Mesendoderm (in vitro differentiated cells): ENCODE data around the gene STRN3.
"Not testable (repeated sequence)": the region's sequence is repeated elsewhere in the genome, so short reads cannot be mapped to it uniquely, and the experiment has no call there.

Experiments used
- DNase-seq: peaks from one replicate; pipeline ENCODE4 v3.0.0; 2013
- H2AK5ac ChIP-seq: 2 replicates; pipeline ENCODE4 v1.6.1; 2013; ENCODE audit warnings: low read length, inconsistent platforms
- H2BK120ac ChIP-seq: 2 replicates; pipeline ENCODE4 v1.6.1; 2013; ENCODE audit warnings: low read depth, mild to moderate bottlenecking, low read length, moderate library complexity, mixed read lengths
- H2BK15ac ChIP-seq: replicated peaks from 2 replicates; pipeline ENCODE4 v1.6.1; 2013; ENCODE audit warnings: low read depth, mild to moderate bottlenecking, moderate library complexity
- H2BK5ac ChIP-seq: 2 replicates; pipeline ENCODE4 v1.6.1; 2013; ENCODE audit warnings: low read length, inconsistent platforms
- H3K18ac ChIP-seq: 2 replicates; pipeline ENCODE4 v1.6.1; 2013; ENCODE audit warnings: mild to moderate bottlenecking, low read length, mixed read lengths
- H3K23ac ChIP-seq: one replicate; pipeline ENCODE4 v1.6.1; 2013; ENCODE audit warnings: low read length
- H3K27ac ChIP-seq: 2 replicates; pipeline ENCODE4 v1.5.1; 2013; ENCODE audit warnings: low read depth, mild to moderate bottlenecking, inconsistent platforms, low read length, moderate library complexity
- H3K27me3 ChIP-seq: 2 replicates; pipeline ENCODE4 v1.6.1; 2013; ENCODE audit warnings: low read length, control low read depth, mild to moderate bottlenecking, inconsistent platforms; ENCODE audit not compliant: insufficient read depth, poor library complexity
- H3K36me3 ChIP-seq: 2 replicates; pipeline ENCODE4 v1.6.1; 2013; ENCODE audit warnings: low read length, inconsistent platforms; ENCODE audit not compliant: control insufficient read depth, insufficient read depth
- H3K4ac ChIP-seq: one replicate; pipeline ENCODE4 v1.6.1; 2013; ENCODE audit warnings: low read depth, mild to moderate bottlenecking, low read length, moderate library complexity
- H3K4me1 ChIP-seq: 2 replicates; pipeline ENCODE4 v1.6.1; 2013; ENCODE audit warnings: low read depth, low read length, inconsistent platforms; ENCODE audit not compliant: control insufficient read depth
- H3K4me2 ChIP-seq: 2 replicates; pipeline ENCODE4 v1.6.1; 2013; ENCODE audit warnings: low read length
- H3K4me3 ChIP-seq: 2 replicates; pipeline ENCODE4 v1.5.1; 2013; ENCODE audit warnings: mild to moderate bottlenecking, low read length
- H3K56ac ChIP-seq: one replicate; pipeline ENCODE4 v1.6.1; 2013; ENCODE audit warnings: low read length
- H3K79me1 ChIP-seq: 2 replicates; pipeline ENCODE4 v1.6.1; 2013; ENCODE audit warnings: low read length, inconsistent platforms
- H3K79me2 ChIP-seq: 2 replicates; pipeline ENCODE4 v1.6.1; 2013; ENCODE audit warnings: mild to moderate bottlenecking, low read length; ENCODE audit not compliant: control insufficient read depth, insufficient read depth
- H3K9ac ChIP-seq: 2 replicates; pipeline ENCODE4 v1.6.1; 2013; ENCODE audit warnings: low read length, inconsistent platforms
- H4K5ac ChIP-seq: one replicate; pipeline ENCODE4 v1.6.1; 2013; ENCODE audit warnings: low read length
- H4K8ac ChIP-seq: one replicate; pipeline ENCODE4 v1.6.1; 2013; ENCODE audit warnings: low read depth, mild to moderate bottlenecking, control low read depth, low read length, moderate library complexity
- WGBS: extraction: QIAGEN DNeasy Blood & Tissue Kit; methylation state at CpG from one replicate; pipeline ENCODE4 v1.1.7; 2013; ENCODE audit warnings: low lambda C conversion rate, missing lambda C conversion rate; ENCODE audit not compliant: insufficient coverage; ENCODE audit errors: extremely low coverage; 5-methylcytosine and 5-hydroxymethylcytosine counted together

STRN3 gene

DNA sequence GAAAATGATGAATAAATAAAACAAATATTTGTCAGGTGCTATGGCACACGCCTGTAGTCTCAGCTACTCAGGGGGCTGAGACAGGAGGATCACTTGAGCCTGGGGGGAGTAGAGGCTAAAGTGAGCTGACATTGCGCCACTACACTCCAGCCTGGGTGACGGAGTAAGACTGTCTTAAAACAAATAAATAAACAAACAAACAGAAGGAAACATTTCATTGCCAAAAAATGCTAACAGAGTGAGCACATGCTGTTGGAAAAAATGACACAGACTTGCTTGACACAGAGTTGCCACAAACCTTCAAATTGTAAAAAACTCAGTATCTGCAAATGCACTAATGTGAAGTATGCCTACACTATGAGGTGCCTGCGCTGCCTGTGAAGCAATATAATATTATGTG is 51.6 kb downstream of the STRN3 start:
- no peak overlapping the region for H3K9ac ChIP-seq
- no peak overlapping the region for H3K56ac ChIP-seq
- no peak overlapping the region for H2BK5ac ChIP-seq
- no peak overlapping the region for H4K8ac ChIP-seq
- H3K79me2 ChIP-seq = peaks cover 68% of the 10 kb centered on the region
- H3K79me1 ChIP-seq = peaks cover 5% of the 10 kb centered on the region
- H2AK5ac ChIP-seq = no peak overlapping the region
- H2BK120ac ChIP-seq = no peak overlapping the region
- no peak overlapping the region for H4K5ac ChIP-seq
- no peak overlapping the region for H3K23ac ChIP-seq
- no peak overlapping the region for H3K4me2 ChIP-seq
- H3K36me3 ChIP-seq = no peaks in the 10 kb centered on the region
- H3K27me3 ChIP-seq = no peaks in the 10 kb centered on the region
- H3K18ac ChIP-seq = no peak overlapping the region
- no peak overlapping the region for H2BK15ac ChIP-seq
- peaks cover 2% of the 10 kb centered on the region for H3K4me1 ChIP-seq
- no peak overlapping the region for H3K4me3 ChIP-seq
- DNase-seq = no peak
- WGBS = no CpG with 5 or more reads among the region's 4 CpGs
- H3K27ac ChIP-seq = no peak overlapping the region
- H3K4ac ChIP-seq = no peak overlapping the region

DNA sequence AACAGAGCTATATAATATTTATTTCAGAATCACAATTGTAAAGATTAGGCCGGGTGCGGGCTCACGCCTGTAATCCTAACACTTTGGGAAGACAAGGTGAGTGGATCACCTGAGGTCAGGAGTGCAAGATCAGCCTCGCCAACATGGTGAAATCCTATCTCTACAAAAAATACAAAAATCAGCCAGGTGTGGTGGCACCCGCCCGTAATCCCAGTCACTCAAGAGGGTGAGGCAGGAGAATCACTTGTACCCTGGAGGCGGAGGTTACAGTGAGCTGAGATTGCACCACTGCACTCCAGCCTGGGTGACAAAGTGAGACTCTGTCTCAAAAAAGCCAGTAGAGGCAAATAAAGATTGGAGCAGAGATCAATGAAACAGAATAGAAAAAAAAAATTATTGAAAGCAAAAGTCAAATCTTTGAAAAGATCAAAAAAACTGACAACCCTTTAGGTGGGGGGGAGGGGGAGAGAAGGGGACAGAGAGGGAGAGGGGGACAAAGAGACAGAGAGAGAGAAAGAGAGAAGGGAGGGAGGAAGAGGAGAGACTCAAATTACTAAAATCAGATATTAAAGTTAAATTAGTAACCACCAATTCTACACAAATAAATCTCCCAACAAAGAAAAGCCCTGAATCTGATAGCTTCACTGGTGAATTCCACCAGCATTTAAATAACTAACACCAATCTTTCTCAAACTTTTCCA is 53.1 kb downstream of the STRN3 start:
- Histone ChIP-seq H2AK5ac (no peak overlapping the region), H3K79me1 (peaks cover 5% of the 10 kb centered on the region), H3K79me2 (peaks cover 64% of the 10 kb centered on the region), H3K4me2 (no peak overlapping the region), H4K8ac (no peak overlapping the region), H2BK120ac (no peak overlapping the region), H3K56ac (no peak overlapping the region), H3K23ac (no peak overlapping the region), H2BK15ac (no peak overlapping the region), H3K36me3 (no peaks in the 10 kb centered on the region), H3K4me3 (no peak overlapping the region), H3K27me3 (no peaks in the 10 kb centered on the region), H3K4ac (no peak overlapping the region), H2BK5ac (no peak overlapping the region), H3K4me1 (peaks cover 2% of the 10 kb centered on the region), H4K5ac (no peak overlapping the region), H3K9ac (no peak overlapping the region), H3K18ac (no peak overlapping the region), H3K27ac (no peak overlapping the region)
- WGBS = no CpG with 5 or more reads among the region's 7 CpGs
- DNase-seq = no peak

DNA sequence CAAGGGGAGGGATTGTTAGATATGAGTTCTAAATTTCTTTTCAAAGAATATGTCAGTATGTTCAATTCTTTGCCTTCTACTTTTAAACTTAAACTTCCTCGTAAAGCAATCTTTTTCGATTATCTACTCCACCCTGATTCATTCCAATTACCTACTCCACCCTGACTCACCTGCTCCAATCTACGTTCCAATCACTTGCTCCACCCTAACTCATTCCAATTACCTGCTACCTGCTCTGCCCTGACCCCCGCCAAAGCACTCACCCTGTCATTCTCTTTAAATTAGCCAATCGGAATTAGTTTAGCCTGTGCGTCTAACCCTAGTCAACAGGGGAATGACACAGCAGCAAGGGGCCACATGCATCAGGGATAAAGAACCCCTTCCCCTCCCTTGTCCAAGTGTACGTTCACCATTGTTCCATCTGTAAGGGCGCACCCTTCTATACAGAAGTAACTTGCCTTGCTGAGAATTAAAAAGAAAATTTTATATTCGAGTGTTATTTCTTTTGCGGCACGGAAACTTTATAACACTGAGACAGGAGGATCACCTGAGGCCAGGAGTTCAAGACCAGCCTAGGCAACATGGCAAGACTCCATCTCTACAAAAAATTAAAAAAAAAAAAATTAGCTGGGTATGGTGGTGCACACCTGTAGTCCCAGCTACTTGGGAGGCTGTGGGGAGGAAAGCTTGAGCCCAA is 54.0 kb downstream of the STRN3 start:
- H2BK5ac ChIP-seq, H3K9ac ChIP-seq, H2AK5ac ChIP-seq, H4K5ac ChIP-seq, H3K27ac ChIP-seq, H3K4me1 ChIP-seq, H3K4ac ChIP-seq, H3K4me2 ChIP-seq, H3K36me3 ChIP-seq, H2BK120ac ChIP-seq, H3K23ac ChIP-seq, DNase-seq, H3K4me3 ChIP-seq, H3K56ac ChIP-seq, H3K79me1 ChIP-seq, H3K27me3 ChIP-seq, H4K8ac ChIP-seq, H3K18ac ChIP-seq, H2BK15ac ChIP-seq: not testable (repeated sequence)
- peaks cover 62% of the 10 kb centered on the region for H3K79me2 ChIP-seq
- WGBS = no CpG with 5 or more reads among the region's 11 CpGs

DNA sequence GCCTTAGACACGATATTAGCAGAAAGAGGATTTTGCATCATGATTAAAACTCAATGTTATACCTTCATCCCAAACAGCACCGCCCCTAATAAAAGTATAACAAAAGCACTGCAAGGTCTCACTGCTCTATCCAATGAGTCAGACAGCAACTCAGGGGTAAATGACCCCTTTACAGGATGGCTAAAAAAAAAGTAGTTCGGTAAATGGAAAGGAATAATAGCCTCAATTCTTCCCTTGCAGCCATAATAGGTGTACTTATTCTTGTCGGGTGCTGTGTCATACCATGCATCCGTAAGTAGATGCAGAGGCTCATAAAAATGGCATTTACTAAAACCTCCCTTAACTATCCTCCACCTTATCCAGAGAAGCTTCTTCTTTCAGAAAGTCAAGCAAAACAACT is 54.6 kb downstream of the STRN3 start:
- no peak overlapping the region for H3K56ac ChIP-seq
- peaks cover 5% of the 10 kb centered on the region for H3K79me1 ChIP-seq
- peaks cover 2% of the 10 kb centered on the region for H3K4me1 ChIP-seq
- H2BK120ac ChIP-seq = no peak overlapping the region
- H2BK15ac ChIP-seq = no peak overlapping the region
- no peaks in the 10 kb centered on the region for H3K36me3 ChIP-seq
- H4K5ac ChIP-seq = no peak overlapping the region
- no peak overlapping the region for H2BK5ac ChIP-seq
- H3K4me3 ChIP-seq = no peak overlapping the region
- H4K8ac ChIP-seq = no peak overlapping the region
- no peak overlapping the region for H3K23ac ChIP-seq
- no peaks in the 10 kb centered on the region for H3K27me3 ChIP-seq
- H3K79me2 ChIP-seq = peaks cover 61% of the 10 kb centered on the region
- H3K9ac ChIP-seq = no peak overlapping the region
- DNase-seq = no peak
- no peak overlapping the region for H3K18ac ChIP-seq
- WGBS = no CpG with 5 or more reads among the region's 5 CpGs
- H3K4me2 ChIP-seq = no peak overlapping the region
- H3K27ac ChIP-seq = no peak overlapping the region
- H3K4ac ChIP-seq = no peak overlapping the region
- no peak overlapping the region for H2AK5ac ChIP-seq

DNA sequence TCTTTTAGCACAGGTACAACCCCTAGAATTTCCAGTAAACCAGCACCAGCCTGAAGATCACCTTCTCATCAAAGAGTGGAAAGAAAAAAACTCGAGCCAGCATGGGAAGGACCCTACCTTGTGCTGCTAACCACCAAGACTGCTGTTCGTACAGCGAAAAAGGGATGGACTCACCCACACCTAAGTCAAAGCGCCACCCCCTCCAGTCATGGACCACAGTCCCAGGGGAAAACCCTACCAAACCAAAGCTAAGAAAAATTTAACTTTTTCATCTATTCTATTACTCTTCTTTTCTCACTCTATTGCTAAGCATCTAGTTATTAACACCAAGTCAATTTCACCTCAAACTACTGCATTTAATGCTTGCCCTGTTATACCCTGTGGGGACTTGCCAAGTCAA is 56.4 kb downstream of the STRN3 start:
- not testable (repeated sequence) for H4K8ac ChIP-seq, H3K27me3 ChIP-seq, H3K23ac ChIP-seq, H3K36me3 ChIP-seq, H3K27ac ChIP-seq, H2BK5ac ChIP-seq, H3K56ac ChIP-seq, H3K18ac ChIP-seq, H2BK15ac ChIP-seq, H2AK5ac ChIP-seq, H3K4me1 ChIP-seq, H3K9ac ChIP-seq, DNase-seq, H3K4me2 ChIP-seq, H4K5ac ChIP-seq, H3K4me3 ChIP-seq, H3K4ac ChIP-seq, H2BK120ac ChIP-seq
- Histone ChIP-seq H3K79me1 (peaks cover 12% of the 10 kb centered on the region), H3K79me2 (peaks cover 64% of the 10 kb centered on the region)
- WGBS = no CpG with 5 or more reads among the region's 4 CpGs
